Right lobe of liver (tissue), 6 donors: ENCODE results near the gene DNMBP. TPM values are rescaled to one million over a fixed set of nuclear protein-coding genes. Genes with fewer than 3 reads are reported as not detected.

ENCODE experiments used
- ATAC-seq, 4 donors: fragments of 200-7000 bp; cut with Tn5 transposase; one replicate each; pipeline ENCODE4 v1.9.1; 2020; ENCODE audit warnings: mild to moderate bottlenecking in 4 of 4, moderate library complexity in 4 of 4
- DNase-seq, 3 donors: peaks; one replicate each; pipeline ENCODE4 v3.0.0-alpha.2; 2020
- H3K27ac ChIP-seq, 3 donors: fragments of 200-600 bp; one replicate each; pipeline ENCODE4 v1.8.0; 2022
- H3K27me3 ChIP-seq, 2 donors: fragments of 200-600 bp; one replicate each; pipeline ENCODE4 v1.8.0; 2022
- H3K36me3 ChIP-seq, 4 donors: fragments of 200-600 bp; sonication (generic) in 1 of 4; one replicate each; pipeline versions ENCODE4 v1.5.1 to v1.8.0; 2017 to 2022; ENCODE audit warnings: control low read depth in 1 of 4
- H3K4me1 ChIP-seq, 4 donors: fragments of 200-600 bp; sonication (generic) in 1 of 4; one replicate each; pipeline versions ENCODE4 v1.5.1 to v1.8.0; 2017 to 2022; ENCODE audit warnings: control low read depth in 1 of 4
- H3K4me3 ChIP-seq, 3 donors: fragments of 200-600 bp; one replicate each; pipeline ENCODE4 v1.8.0; 2022
- H3K9me3 ChIP-seq, 4 donors: fragments of 200-600 bp; sonication (generic) in 1 of 4; one replicate each; pipeline versions ENCODE4 v1.5.1 to v1.8.0; 2017 to 2022; ENCODE audit warnings: control low read depth in 1 of 4
- POLR2A ChIP-seq: fragments of 450-650 bp; IDR thresholded peaks from one replicate; pipeline ENCODE4 v1.6.1; 2017; ENCODE audit warnings: antibody characterized with exemption, mild to moderate bottlenecking
- WGBS: methylation state at CpG from one replicate; pipeline ENCODE4 v1.1.6; 2018; ENCODE audit warnings: low coverage, low lambda C conversion rate; ENCODE audit not compliant: insufficient coverage; ENCODE audit errors: missing lambda C conversion rate; 5-methylcytosine and 5-hydroxymethylcytosine counted together
- intact Hi-C, 2 donors: fragments of 100-400 bp; cut with DNase I; formaldehyde crosslinking; loops; one replicate each; pipeline versions ENCODE4 v1.11.2 to v1.14.1; 2022
- total RNA-seq, 6 experiments: library from RNA; depleted of rRNA in 2 of 6; stranded (reverse); fragments of >200 nt in 2 of 6; fragmentation: NEBNext Ultra II Directional in 3 of 6; extraction: Animal tissue kit (Norgen Biotek cat#: 25700) in 3 of 6; gene quantifications; one replicate each; pipeline versions ENCODE4 v1.1.0 to v1.2.4, GENCODE V29; 2016 to 2023
- TF ChIP-seq, protein P1 (sequence below), 4 donors: fragments of 200-600 bp in 3 of 4; fragments of 450-650 bp in 1 of 4; IDR thresholded peaks; one replicate each; pipeline versions ENCODE4 v1.5.1 to v1.8.0; 2016 to 2022; ENCODE audit warnings: antibody characterized with exemption in 4 of 4, mild to moderate bottlenecking in 2 of 4
- donor health status: DM: no; HTN: yes; CAD: no.
- donor health status: DM: no; HTN: no; CAD: no.
- donor health status: DM: no; HTN: no; CAD: no.
- donor health status: DM: no; HTN: yes; CAD: no.
- donor health status: DM: no; HTN: yes; CAD: no.

DNMBP gene
- total RNA-seq, 6 experiments from 2014 or later: 7.9 to 12.7 (median 9.9) TPM

GRCh38 chr10:100008142-100008522 is 1.6 kb downstream of the DNMBP start:
- Histone ChIP-seq H3K9me3 (no peaks in the 10 kb centered on the region), H3K27me3 (no peaks in the 10 kb centered on the region), H3K27ac (peak overlapping the region in 2 of 3 donors; percentile 73 to 75), H3K4me3 (peak overlapping the region; percentile 70 to 87 (median 79)), H3K4me1 (peaks cover 0 to 22% (median 11%) of the 10 kb centered on the region in 4 donors), H3K36me3 (no peaks in the 10 kb centered on the region)
- no peak for DNase-seq
- intact Hi-C loops: no loop called here
- 21% methylated on average over 6 of the region's 6 CpGs for WGBS
- no peak for ATAC-seq
- no peak for TF ChIP-seq POLR2A
- TF ChIP-seq, protein P1, sequence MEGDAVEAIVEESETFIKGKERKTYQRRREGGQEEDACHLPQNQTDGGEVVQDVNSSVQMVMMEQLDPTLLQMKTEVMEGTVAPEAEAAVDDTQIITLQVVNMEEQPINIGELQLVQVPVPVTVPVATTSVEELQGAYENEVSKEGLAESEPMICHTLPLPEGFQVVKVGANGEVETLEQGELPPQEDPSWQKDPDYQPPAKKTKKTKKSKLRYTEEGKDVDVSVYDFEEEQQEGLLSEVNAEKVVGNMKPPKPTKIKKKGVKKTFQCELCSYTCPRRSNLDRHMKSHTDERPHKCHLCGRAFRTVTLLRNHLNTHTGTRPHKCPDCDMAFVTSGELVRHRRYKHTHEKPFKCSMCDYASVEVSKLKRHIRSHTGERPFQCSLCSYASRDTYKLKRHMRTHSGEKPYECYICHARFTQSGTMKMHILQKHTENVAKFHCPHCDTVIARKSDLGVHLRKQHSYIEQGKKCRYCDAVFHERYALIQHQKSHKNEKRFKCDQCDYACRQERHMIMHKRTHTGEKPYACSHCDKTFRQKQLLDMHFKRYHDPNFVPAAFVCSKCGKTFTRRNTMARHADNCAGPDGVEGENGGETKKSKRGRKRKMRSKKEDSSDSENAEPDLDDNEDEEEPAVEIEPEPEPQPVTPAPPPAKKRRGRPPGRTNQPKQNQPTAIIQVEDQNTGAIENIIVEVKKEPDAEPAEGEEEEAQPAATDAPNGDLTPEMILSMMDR (IDR thresholded peaks at IDR 0.05): no peak

DNA sequence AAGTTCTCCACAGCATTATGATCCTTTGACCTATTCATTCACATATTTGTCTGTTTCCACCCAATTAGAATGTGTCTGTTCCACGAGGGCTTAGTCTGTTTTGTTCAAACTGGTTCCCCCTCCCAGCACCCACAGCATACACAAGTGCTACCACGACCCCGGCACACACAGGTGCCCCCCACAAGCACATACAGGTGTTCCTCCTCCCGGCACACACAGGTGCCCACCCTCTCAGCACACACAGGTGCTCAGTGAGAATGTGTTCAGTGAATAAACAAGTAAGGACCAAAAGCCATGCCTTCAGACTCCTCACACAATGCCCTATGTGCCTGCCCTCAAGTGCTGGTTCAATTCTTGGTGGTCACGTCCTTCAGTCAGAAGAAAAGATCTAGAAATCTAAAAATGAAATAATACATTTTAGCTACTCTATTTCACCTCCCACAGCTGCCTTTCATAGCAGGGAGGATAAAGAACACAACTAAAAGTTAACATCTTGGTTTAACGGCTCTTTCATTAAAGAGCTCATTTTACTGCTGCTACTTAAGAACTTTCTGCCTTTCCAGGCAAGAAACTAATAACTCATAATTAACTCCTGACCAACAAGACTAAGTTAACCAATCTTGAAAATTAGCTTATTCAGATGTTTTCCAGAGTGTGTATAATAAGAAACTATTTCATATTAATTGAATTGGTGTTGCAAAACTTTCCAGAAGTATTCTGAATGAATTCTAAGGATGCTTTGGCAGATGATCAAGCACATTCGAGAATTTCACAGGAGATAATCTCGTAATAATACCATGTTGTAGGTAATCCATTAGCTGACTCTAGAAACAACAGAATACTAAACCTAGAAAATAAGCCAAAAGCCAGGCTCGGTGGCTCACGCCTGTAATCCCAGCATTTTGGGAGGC is 2.3 kb downstream of the DNMBP start:
- TF ChIP-seq POLR2A: no peak
- TF ChIP-seq, protein P1 (IDR thresholded peaks at IDR 0.05): no peak
- DNase-seq: no peak
- H3K27me3 ChIP-seq: no peaks in the 10 kb centered on the region
- intact Hi-C loops: no loop called here
- no peaks in the 10 kb centered on the region for H3K36me3 ChIP-seq
- no peak for ATAC-seq
- no peaks in the 10 kb centered on the region for H3K9me3 ChIP-seq
- peak overlapping the region in 1 of 3 donors; percentile 3 for H3K27ac ChIP-seq
- peak overlapping the region in 1 of 3 donors; percentile 87 for H3K4me3 ChIP-seq
- WGBS: 55% methylated on average over 10 of the region's 10 CpGs
- peaks cover 0 to 22% (median 11%) of the 10 kb centered on the region in 4 donors for H3K4me1 ChIP-seq

DNA sequence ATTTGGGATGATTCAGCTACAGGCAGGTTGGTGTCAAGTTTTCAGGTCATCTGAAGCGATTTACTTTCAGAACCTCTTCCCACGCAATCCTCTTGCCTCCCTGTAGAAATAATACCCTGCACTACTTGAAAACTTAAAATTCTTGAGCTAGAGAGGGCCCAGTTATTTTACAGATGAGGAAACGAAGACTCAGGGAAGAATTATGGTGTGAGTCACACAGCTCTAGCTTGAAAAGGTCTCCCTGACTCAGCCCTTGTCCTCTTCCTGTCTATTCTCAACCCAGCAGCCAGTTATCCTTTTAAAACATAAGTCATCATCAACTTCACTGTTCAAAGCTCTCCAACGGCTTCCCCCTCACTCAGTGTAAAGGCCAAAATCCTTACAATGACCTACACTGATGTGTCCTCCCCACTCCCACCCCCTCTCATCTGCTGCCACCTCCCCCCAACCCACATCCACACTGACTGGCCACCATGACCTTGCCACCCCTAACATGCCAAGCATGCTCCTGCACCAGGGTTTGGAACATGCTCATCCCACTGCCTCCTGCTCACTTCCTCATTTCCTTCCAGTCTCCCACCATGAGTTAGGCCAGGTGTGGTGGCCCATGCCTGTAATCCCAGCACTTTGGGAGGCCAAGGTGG is 3.4 kb downstream of the DNMBP start:
- ATAC-seq: peak; percentile 4 to 57 (median 24)
- WGBS: 34% methylated on average over 4 of the region's 4 CpGs

GRCh38 chr10:100004805-100005510 is 4.8 kb downstream of the DNMBP start:
- no peaks in the 10 kb centered on the region for H3K9me3 ChIP-seq
- H3K36me3 ChIP-seq: no peaks in the 10 kb centered on the region
- H3K4me3 ChIP-seq: no peak overlapping the region
- ATAC-seq: no peak
- TF ChIP-seq POLR2A: no peak
- TF ChIP-seq, protein P1 (IDR thresholded peaks at IDR 0.05): no peak
- DNase-seq: no peak
- WGBS: 83% methylated on average over 3 of the region's 3 CpGs
- peak overlapping the region in 1 of 3 donors; percentile 63 for H3K27ac ChIP-seq
- H3K4me1 ChIP-seq: peaks cover 0 to 22% (median 11%) of the 10 kb centered on the region in 4 donors
- intact Hi-C loops: no loop called here
- H3K27me3 ChIP-seq: no peaks in the 10 kb centered on the region

More for the DNA sequence above, 3.4 kb downstream of the DNMBP start:
- Histone ChIP-seq H3K27ac (peak overlapping the region; percentile 3 to 63 (median 32)), H3K4me1 (peaks cover 0 to 22% (median 11%) of the 10 kb centered on the region in 4 donors), H3K36me3 (no peaks in the 10 kb centered on the region), H3K27me3 (no peaks in the 10 kb centered on the region), H3K9me3 (no peaks in the 10 kb centered on the region), H3K4me3 (no peak overlapping the region)
- no peak for DNase-seq
- intact Hi-C loops: no loop called here
- no peak for TF ChIP-seq POLR2A
- TF ChIP-seq, protein P1 (IDR thresholded peaks at IDR 0.05): no peak
